Measurements from ENCODE around the gene PSMD13.
"Not testable (repeated sequence)": the region's sequence is repeated elsewhere in the genome, so short reads cannot be mapped to it uniquely, and the experiment has no call there.

The PSMD13 gene

GRCh38 chr11:278001-278951 is 41.5 kb downstream of the PSMD13 start, which contains the start of gene NLRP6:
Gene NLRP6, plus strand, starts transcription at chr11:278407. Its CDS starts 163 bp downstream, at chr11:278570.
- DNase-seq (ENCODE audit: low spot score) = no peak

- no peak for DNase-seq (ENCODE audit: low spot score)
These were observed 42.5 kb downstream of the PSMD13 start for GRCh38 chr11:279040-279965.

GRCh38 chr11:279966-280705 is 43.4 kb downstream of the PSMD13 start:
- no peak for DNase-seq (ENCODE audit: low spot score)

DNA sequence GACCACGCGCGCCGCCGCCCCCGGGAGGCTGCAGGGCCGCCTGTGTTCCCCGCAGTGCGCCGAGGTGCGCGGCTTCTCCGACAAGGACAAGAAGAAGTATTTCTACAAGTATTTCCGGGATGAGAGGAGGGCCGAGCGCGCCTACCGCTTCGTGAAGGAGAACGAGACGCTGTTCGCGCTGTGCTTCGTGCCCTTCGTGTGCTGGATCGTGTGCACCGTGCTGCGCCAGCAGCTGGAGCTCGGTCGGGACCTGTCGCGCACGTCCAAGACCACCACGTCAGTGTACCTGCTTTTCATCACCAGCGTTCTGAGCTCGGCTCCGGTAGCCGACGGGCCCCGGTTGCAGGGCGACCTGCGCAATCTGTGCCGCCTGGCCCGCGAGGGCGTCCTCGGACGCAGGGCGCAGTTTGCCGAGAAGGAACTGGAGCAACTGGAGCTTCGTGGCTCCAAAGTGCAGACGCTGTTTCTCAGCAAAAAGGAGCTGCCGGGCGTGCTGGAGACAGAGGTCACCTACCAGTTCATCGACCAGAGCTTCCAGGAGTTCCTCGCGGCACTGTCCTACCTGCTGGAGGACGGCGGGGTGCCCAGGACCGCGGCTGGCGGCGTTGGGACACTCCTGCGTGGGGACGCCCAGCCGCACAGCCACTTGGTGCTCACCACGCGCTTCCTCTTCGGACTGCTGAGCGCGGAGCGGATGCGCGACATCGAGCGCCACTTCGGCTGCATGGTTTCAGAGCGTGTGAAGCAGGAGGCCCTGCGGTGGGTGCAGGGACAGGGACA is 44.1 kb downstream of the PSMD13 start:
- DNase-seq (ENCODE audit: low spot score) = no peak

GRCh38 chr11:281486-282161 is 44.8 kb downstream of the PSMD13 start:
- DNase-seq (ENCODE audit: low spot score) = no peak

DNA sequence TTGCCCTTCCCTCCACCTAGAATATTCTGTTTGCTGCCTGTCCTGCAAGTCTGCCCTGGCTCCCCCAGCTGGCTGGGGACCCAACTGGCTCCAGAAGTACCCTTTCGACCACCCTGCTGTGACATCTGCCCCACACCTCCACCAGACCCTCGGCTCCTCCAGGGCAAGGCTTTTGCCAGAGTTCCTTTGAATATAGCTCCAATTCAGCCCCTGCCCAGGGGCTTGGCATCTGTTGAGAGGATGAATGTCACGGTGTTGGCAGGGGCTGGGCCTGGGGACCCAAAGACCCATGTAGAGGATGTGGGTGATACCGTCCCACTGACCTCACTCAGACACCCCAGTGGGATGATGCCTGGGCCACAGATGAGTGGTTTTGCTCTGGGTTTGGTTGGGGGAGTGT is 45.4 kb downstream of the PSMD13 start:
- no peak for DNase-seq (ENCODE audit: low spot score)

DNA sequence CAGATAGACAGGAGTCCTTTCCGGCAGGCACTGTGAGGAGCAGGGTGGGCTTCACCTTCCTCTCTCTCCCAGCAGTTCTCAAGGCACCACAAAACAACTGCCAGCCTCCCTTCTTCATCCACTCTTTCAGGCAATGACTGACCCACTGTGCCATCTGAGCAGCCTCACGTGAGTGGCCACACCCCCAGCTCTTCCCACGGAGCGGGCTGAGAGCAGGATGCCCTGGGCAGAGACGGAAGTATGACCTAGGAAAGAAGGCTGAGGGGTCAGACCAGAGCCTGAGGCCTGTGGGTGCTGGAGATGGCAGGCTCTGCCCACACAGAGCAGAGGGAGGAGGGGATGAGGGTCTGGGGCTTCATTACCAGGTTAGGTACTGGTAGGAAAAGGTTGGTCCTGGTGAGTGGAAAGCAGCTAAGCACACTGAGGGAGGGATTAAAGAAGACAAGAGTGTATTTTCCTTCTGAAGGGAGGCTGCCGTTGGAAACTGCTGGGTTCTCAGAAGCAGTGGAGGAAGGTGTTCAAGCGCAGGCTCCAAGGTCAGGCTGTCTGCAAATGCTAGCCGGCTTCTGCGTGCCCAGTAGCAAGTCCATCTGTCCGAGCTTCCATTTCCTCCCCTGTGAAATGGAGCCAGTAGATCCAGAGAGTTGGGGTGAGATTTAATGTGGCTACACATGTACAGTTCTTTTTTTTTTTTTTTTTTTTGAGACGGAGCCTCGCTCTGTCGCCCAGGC is 46.0 kb downstream of the PSMD13 start:
- no peak for DNase-seq (ENCODE audit: low spot score)

GRCh38 chr11:283405-284104 is 46.8 kb downstream of the PSMD13 start:
- DNase-seq (ENCODE audit: low spot score) = no peak

DNA sequence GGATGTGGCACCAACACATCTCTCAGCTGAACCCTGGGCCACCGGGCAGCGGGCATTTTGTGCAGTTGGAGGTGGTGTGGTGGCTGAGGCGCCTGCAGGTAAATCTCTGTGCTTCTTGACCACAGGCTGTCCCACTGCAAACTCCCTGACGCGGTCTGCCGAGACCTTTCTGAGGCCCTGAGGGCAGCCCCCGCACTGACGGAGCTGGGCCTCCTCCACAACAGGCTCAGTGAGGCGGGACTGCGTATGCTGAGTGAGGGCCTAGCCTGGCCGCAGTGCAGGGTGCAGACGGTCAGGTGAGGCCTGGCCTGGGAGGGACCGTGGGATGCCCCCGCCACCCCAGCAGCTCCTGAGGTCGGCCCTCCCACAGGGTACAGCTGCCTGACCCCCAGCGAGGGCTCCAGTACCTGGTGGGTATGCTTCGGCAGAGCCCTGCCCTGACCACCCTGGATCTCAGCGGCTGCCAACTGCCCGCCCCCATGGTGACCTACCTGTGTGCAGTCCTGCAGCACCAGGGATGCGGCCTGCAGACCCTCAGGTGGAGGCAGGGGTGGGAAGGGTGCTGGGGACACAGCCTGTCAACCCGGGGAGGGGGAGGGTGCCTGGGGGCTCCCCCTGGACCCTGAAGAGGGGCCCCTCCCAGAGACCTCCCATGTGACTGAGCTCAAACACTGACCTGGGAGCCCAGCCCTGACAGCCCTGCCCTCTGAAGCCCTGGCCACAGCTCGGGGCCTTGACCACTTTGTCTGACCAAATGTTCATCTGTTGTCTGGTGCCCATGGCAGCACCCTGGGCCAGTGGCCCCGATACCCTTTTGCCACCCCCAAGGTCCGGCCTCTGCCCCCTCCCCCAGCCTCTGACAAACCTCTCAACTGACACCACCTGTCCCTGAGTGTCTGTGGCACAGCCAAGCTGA is 47.6 kb downstream of the PSMD13 start:
- DNase-seq (ENCODE audit: low spot score) = no peak

DNA sequence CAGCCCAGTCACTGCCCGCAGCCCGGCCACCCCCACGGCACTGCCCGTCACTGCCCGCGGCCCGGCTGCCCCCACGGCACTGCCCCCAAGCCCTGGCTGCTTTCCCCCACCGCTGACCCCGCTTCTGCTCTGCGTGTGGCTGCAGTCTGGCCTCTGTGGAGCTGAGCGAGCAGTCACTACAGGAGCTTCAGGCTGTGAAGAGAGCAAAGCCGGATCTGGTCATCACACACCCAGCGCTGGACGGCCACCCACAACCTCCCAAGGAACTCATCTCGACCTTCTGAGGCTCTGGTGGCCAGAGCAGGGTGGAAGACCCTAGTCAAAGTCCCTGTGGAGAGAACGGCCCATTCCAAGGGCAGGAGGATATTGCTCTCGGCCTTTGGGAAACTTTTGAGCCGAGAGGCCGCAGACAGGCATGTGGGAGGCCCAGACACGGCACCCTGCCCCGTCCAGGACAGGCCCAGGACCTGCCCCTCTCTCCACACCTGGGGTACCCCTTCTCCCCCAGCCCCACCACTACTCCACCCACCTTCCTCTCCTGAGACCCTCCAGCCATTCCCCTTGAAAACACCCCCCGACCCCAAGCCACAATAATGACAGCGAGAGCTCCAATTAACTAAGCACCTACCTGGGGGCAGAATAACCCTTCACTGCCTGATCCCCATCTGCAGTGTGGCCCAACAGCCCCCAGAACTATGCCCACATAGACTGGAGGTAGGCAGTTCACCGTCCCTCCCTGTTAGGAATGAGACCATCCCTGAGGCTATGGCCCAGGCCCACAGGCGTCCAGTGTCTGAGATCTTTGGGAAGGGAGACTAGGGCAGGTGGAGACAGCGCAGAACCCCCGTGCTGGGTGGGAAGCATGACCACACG is 48.5 kb downstream of the PSMD13 start:
- DNase-seq (ENCODE audit: low spot score) = no peak

DNA sequence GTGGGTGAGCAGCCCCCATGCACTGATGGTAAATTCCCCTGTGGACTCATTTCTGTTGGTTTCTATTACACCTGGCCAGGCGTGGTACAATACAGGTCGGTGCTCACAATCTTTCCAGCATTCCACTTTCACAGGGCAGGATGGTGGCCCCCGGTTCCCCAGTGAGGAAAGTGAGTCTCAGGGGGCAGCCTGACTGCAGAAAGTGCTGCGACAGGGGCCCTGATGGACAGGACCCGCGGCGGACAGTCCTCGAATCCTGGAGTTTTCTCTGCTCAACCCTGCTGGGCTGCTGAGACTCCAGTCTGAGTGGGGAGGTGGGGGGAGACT is 49.1 kb downstream of the PSMD13 start:
- no peak for DNase-seq (ENCODE audit: low spot score)

DNA sequence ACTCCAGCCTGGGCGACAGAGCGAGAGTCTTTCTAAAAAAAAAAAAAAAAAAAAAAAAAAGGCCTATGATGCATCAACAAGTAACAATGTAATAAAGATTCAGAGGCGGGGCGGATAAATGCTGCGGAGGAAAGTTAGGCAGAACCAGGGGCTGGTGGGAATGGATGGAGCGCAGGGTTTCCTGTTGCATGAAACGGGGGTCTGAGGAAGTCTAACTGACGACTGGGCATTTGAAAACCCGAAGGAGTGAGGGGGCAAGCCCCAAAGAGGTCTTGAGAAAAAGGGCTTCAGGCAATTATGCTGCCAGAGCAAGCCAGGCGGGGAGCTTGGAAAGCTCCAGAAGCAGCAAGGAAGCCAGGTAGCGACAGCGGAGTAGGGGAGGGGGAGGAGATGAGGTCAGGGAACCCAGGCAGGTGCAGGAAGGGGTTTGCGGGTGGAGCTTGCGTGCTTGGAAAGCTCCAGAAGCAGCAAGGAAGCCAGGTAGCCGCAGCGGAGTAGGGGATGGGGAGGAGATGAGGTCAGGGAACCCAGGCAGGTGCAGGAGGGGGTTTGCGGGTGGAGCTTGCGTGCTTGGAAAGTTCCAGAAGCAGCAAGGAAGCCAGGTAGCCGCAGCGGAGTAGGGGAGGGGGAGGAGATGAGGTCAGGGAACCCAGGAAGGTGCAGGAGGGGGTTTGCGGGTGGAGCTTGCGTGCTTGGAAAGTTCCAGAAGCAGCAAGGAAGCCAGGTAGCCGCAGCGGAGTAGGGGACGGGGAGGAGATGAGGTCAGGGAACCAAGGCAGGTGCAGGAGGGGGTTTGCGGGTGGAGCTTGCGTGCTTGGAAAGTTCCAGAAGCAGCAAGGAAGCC is 50.4 kb downstream of the PSMD13 start:
- not testable (repeated sequence) for DNase-seq (ENCODE audit: low spot score)

GRCh38 chr11:287821-288477 is 51.2 kb downstream of the PSMD13 start:
- DNase-seq (ENCODE audit: low spot score) = no peak

GRCh38 chr11:288478-289397 is 52.0 kb downstream of the PSMD13 start, which contains the start of gene PGGHG:
Gene PGGHG, plus strand, starts transcription at chr11:289126. Its CDS starts 691 bp downstream, at chr11:289817.
- DNase-seq (ENCODE audit: low spot score) = peak; percentile 96

GRCh38 chr11:289398-289711 is 52.6 kb downstream of the PSMD13 start:
- peak; percentile 51 for DNase-seq (ENCODE audit: low spot score)

Data from HuH-7.5 (cell line).